Measurements from ENCODE around the gene LMX1B.

The LMX1B gene

DNA sequence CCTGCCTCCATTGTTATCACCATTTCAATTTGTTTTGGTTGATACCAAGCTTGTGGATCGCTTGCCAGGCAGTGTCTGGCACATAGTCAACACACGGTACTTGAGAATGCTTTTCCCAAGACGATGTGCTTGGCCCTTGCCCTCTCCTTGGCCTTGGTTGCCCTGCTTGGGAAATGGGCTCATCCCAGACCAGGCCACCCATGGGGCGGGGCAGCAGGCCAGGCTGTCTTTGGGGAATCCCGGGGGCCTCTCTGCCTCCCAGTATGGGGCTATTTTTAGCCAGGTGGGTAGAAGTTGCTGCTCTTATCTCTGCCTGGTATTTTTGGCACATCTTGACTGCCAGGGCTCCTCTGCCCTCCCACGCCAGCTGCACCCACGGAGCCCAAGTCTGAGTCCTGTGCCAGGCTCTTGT, 49.9 kb downstream of the LMX1B start:
- Histone ChIP-seq H3K79me2 (ENCODE audit: control insufficient read depth, insufficient read depth, low read length) (no peaks in the 10 kb centered on the region), H3K18ac (ENCODE audit: low read length) (no peak overlapping the region), H3K56ac (ENCODE audit: low read length) (no peak overlapping the region), H3K4ac (ENCODE audit: low read depth, low read length) (no peak overlapping the region), H3K9ac (ENCODE audit: low read length) (no peak overlapping the region), H2BK5ac (ENCODE audit: low read length) (no peak overlapping the region), H3K36me3 (ENCODE audit: control insufficient read depth, insufficient read depth, low read length) (no peaks in the 10 kb centered on the region), H2AK5ac (ENCODE audit: low read length) (no peak overlapping the region), H2BK120ac (ENCODE audit: low read depth, low read length) (no peak overlapping the region), H3K23ac (ENCODE audit: low read length) (no peak overlapping the region), H3K4me3 (ENCODE audit: low read length) (no peak overlapping the region), H2BK15ac (replicated peaks; ENCODE audit: low read depth) (no peak overlapping the region), H3K79me1 (ENCODE audit: low read length) (no peaks in the 10 kb centered on the region), H3K4me2 (ENCODE audit: low read length) (no peak overlapping the region), H3K27ac (ENCODE audit: low read depth, low read length) (no peak overlapping the region), H4K8ac (ENCODE audit: low read depth, low read length) (no peak overlapping the region), H3K27me3 (ENCODE audit: insufficient read depth, low read length, poor library complexity) (peaks cover 17% of the 10 kb centered on the region), H3K4me1 (ENCODE audit: control insufficient read depth, low read depth, low read length) (peaks cover 3% of the 10 kb centered on the region), H4K5ac (ENCODE audit: low read length) (no peak overlapping the region)
- DNase-seq = no peak
- no CpG with 5 or more reads among the region's 7 CpGs for WGBS (ENCODE audit: extremely low coverage, insufficient coverage, low lambda C conversion rate)

DNA sequence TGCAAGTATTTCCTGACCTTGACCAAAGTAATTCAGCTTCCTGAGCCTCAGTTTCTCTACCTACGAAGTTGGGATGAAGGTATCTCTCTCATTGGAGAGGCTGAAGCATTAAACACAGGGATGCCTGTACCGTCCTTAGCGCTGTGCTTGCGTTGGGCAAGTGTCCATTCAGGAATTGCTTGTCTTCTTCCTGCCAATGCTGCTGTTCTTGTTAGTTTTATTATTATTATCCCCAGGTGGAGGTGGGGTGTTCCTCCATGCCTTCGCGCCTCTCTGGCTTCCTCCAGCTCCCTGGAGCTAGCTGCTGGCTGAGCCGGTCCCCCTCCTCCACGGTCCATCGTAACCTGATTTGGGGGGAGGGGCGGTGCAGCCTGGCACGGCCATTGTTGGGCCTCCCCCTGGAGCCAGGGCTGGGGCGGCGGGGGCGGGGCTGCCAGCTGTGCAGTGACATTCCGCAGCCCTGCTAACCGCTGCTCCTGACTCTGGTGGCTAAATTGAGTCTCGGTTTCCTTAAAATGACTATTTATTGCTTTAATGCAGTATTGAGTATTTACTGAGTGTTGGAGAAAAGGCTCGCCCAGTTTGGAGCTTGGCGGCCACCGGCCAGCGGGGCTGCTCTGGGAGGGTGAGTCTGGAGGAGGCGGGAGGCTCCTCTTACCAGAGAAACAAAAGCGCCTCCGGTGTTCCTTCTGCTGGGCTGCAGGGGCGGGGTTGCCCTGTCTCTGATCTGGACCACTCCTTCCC, 51.3 kb downstream of the LMX1B start:
- no peak overlapping the region for H3K18ac ChIP-seq (ENCODE audit: low read length)
- H3K4ac ChIP-seq (ENCODE audit: low read depth, low read length) = no peak overlapping the region
- H3K23ac ChIP-seq (ENCODE audit: low read length) = no peak overlapping the region
- no peaks in the 10 kb centered on the region for H3K79me2 ChIP-seq (ENCODE audit: control insufficient read depth, insufficient read depth, low read length)
- H3K4me2 ChIP-seq (ENCODE audit: low read length) = peak overlapping the region; percentile 5
- H3K27ac ChIP-seq (ENCODE audit: low read depth, low read length) = no peak overlapping the region
- no peak overlapping the region for H2BK15ac ChIP-seq (replicated peaks; ENCODE audit: low read depth)
- H3K27me3 ChIP-seq (ENCODE audit: insufficient read depth, low read length, poor library complexity) = peaks cover 18% of the 10 kb centered on the region
- no peak overlapping the region for H2BK120ac ChIP-seq (ENCODE audit: low read depth, low read length)
- no peak overlapping the region for H2BK5ac ChIP-seq (ENCODE audit: low read length)
- WGBS (ENCODE audit: extremely low coverage, insufficient coverage, low lambda C conversion rate) = no CpG with 5 or more reads among the region's 25 CpGs
- no peak overlapping the region for H2AK5ac ChIP-seq (ENCODE audit: low read length)
- H3K36me3 ChIP-seq (ENCODE audit: control insufficient read depth, insufficient read depth, low read length) = no peaks in the 10 kb centered on the region
- no peak overlapping the region for H3K56ac ChIP-seq (ENCODE audit: low read length)
- DNase-seq = peak; percentile 64
- no peaks in the 10 kb centered on the region for H3K79me1 ChIP-seq (ENCODE audit: low read length)
- peaks cover 3% of the 10 kb centered on the region for H3K4me1 ChIP-seq (ENCODE audit: control insufficient read depth, low read depth, low read length)
- no peak overlapping the region for H4K8ac ChIP-seq (ENCODE audit: low read depth, low read length)
- H3K9ac ChIP-seq (ENCODE audit: low read length) = no peak overlapping the region
- H3K4me3 ChIP-seq (ENCODE audit: low read length) = no peak overlapping the region
- H4K5ac ChIP-seq (ENCODE audit: low read length) = no peak overlapping the region

DNA sequence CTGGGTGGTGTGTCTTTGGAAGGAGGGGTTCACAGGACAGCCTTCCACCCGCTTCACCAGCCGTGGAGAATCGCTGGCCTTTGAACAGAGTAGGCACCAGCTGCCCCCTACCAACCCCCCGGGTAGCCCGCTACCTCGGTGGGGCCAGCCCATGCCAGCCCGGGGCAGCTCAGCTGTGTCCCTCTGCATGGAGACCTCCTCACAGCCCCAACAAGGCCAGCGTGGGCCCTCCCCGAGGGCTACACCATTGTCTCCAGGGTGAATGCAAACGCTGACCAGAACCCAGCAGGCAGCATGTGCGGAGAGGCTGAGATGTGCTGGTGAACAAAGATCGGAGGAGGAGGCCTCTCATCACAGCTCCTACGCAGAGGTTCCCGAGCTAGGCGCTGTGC, 51.9 kb downstream of the LMX1B start:
- Histone ChIP-seq H2AK5ac (ENCODE audit: low read length) (no peak overlapping the region), H3K27ac (ENCODE audit: low read depth, low read length) (no peak overlapping the region), H3K4me3 (ENCODE audit: low read length) (no peak overlapping the region), H3K4ac (ENCODE audit: low read depth, low read length) (no peak overlapping the region), H3K27me3 (ENCODE audit: insufficient read depth, low read length, poor library complexity) (peaks cover 18% of the 10 kb centered on the region), H2BK5ac (ENCODE audit: low read length) (no peak overlapping the region), H3K56ac (ENCODE audit: low read length) (no peak overlapping the region), H3K36me3 (ENCODE audit: control insufficient read depth, insufficient read depth, low read length) (no peaks in the 10 kb centered on the region), H3K9ac (ENCODE audit: low read length) (no peak overlapping the region), H2BK15ac (replicated peaks; ENCODE audit: low read depth) (no peak overlapping the region), H3K23ac (ENCODE audit: low read length) (peak overlapping the region; percentile 20), H3K4me2 (ENCODE audit: low read length) (no peak overlapping the region), H4K8ac (ENCODE audit: low read depth, low read length) (no peak overlapping the region), H3K79me1 (ENCODE audit: low read length) (no peaks in the 10 kb centered on the region), H3K79me2 (ENCODE audit: control insufficient read depth, insufficient read depth, low read length) (no peaks in the 10 kb centered on the region), H2BK120ac (ENCODE audit: low read depth, low read length) (no peak overlapping the region), H3K4me1 (ENCODE audit: control insufficient read depth, low read depth, low read length) (peaks cover 3% of the 10 kb centered on the region), H4K5ac (ENCODE audit: low read length) (no peak overlapping the region), H3K18ac (ENCODE audit: low read length) (no peak overlapping the region)
- DNase-seq = no peak
- WGBS (ENCODE audit: extremely low coverage, insufficient coverage, low lambda C conversion rate) = no CpG with 5 or more reads among the region's 15 CpGs

DNA sequence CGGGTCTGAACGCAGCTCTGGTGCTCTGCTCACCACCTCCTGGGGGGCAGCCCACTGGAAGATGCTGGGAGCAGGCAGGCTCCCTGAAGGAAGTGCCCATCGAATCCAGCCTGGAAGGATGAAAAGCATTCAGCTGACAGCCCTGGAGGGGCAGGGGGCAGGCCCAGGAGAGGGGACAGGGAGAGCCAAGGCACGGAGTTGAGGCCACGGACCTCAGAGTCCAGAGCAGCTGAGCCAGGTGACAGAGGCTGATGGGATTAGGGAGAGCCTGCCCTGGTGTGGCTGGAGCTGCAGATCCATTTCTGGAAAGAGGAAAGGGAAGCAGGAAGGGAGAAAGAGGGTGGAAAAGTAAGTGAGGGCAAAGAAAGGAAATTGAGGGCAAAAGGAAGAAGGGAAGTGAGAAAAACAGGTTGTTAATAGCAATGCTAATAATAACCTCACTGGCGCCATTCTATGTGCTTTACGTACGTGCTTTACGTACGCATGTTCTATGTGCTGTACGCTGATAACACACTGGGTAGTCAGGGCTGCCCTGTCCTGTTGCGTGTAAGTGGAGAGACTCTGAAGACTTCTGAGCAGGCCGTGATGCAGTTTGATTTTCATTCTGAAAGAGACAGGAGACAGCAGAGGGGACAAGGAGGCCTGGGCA, 52.6 kb downstream of the LMX1B start:
- DNase-seq = no peak
- H2BK120ac ChIP-seq (ENCODE audit: low read depth, low read length) = no peak overlapping the region
- H3K56ac ChIP-seq (ENCODE audit: low read length) = no peak overlapping the region
- no peak overlapping the region for H3K4me2 ChIP-seq (ENCODE audit: low read length)
- no peak overlapping the region for H2AK5ac ChIP-seq (ENCODE audit: low read length)
- peaks cover 18% of the 10 kb centered on the region for H3K27me3 ChIP-seq (ENCODE audit: insufficient read depth, low read length, poor library complexity)
- H3K79me2 ChIP-seq (ENCODE audit: control insufficient read depth, insufficient read depth, low read length) = no peaks in the 10 kb centered on the region
- no peak overlapping the region for H3K18ac ChIP-seq (ENCODE audit: low read length)
- no peaks in the 10 kb centered on the region for H3K79me1 ChIP-seq (ENCODE audit: low read length)
- H4K8ac ChIP-seq (ENCODE audit: low read depth, low read length) = no peak overlapping the region
- no peak overlapping the region for H3K23ac ChIP-seq (ENCODE audit: low read length)
- H4K5ac ChIP-seq (ENCODE audit: low read length) = no peak overlapping the region
- no peak overlapping the region for H2BK5ac ChIP-seq (ENCODE audit: low read length)
- peaks cover 3% of the 10 kb centered on the region for H3K4me1 ChIP-seq (ENCODE audit: control insufficient read depth, low read depth, low read length)
- no peak overlapping the region for H3K9ac ChIP-seq (ENCODE audit: low read length)
- no CpG with 5 or more reads among the region's 13 CpGs for WGBS (ENCODE audit: extremely low coverage, insufficient coverage, low lambda C conversion rate)
- H3K27ac ChIP-seq (ENCODE audit: low read depth, low read length) = no peak overlapping the region
- no peaks in the 10 kb centered on the region for H3K36me3 ChIP-seq (ENCODE audit: control insufficient read depth, insufficient read depth, low read length)
- H3K4ac ChIP-seq (ENCODE audit: low read depth, low read length) = no peak overlapping the region
- H2BK15ac ChIP-seq (replicated peaks; ENCODE audit: low read depth) = no peak overlapping the region
- H3K4me3 ChIP-seq (ENCODE audit: low read length) = no peak overlapping the region

DNA sequence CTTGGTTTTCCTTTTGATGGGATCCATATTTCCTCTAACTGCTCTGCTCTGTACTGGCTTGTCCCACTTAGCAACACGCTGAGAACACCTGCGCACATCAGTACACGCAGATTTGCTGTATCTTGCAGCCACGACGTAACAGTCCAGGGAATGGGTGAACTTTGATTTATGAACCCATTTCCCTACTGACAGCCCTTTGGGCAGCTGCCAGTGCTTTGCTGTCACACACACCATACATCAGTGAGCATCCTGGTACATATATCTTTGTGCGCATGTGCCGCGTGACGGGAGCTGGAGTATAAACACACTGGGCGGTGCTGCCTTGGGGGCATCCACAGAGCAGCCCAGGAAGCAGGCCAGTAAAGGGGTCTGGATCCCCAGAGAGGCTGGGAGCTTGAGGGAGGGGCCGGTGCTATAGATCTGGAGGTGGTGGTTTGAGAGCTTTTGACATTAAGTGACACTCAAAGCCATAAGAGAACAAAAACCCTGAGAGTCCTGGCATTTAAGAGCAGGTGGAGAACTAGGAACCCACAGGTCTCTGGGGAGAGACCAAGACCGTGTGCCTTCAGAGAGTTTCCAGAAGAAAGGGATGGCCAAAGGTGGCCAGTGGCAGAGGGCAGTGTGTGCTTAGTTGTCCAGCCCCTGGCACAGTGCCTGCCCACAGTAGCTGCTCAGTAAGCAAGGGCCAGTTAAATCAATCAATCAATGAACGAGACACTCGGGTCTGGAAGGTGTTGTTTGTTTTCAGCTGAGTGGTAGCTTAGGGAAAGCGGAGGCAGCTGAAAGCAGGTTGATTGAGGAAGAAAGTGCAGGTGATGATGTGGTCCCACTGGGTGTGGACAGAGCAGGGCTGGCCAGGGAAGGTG, 53.7 kb downstream of the LMX1B start:
- Histone ChIP-seq H3K18ac (ENCODE audit: low read length) (no peak overlapping the region), H2BK5ac (ENCODE audit: low read length) (no peak overlapping the region), H2BK120ac (ENCODE audit: low read depth, low read length) (no peak overlapping the region), H3K4me1 (ENCODE audit: control insufficient read depth, low read depth, low read length) (peaks cover 3% of the 10 kb centered on the region), H2BK15ac (replicated peaks; ENCODE audit: low read depth) (no peak overlapping the region), H3K79me2 (ENCODE audit: control insufficient read depth, insufficient read depth, low read length) (no peaks in the 10 kb centered on the region), H3K27me3 (ENCODE audit: insufficient read depth, low read length, poor library complexity) (peaks cover 28% of the 10 kb centered on the region), H3K9ac (ENCODE audit: low read length) (no peak overlapping the region), H3K27ac (ENCODE audit: low read depth, low read length) (no peak overlapping the region), H4K8ac (ENCODE audit: low read depth, low read length) (no peak overlapping the region), H3K79me1 (ENCODE audit: low read length) (no peaks in the 10 kb centered on the region), H3K4ac (ENCODE audit: low read depth, low read length) (no peak overlapping the region), H2AK5ac (ENCODE audit: low read length) (no peak overlapping the region), H3K4me3 (ENCODE audit: low read length) (no peak overlapping the region), H3K4me2 (ENCODE audit: low read length) (no peak overlapping the region), H3K56ac (ENCODE audit: low read length) (no peak overlapping the region), H4K5ac (ENCODE audit: low read length) (no peak overlapping the region), H3K36me3 (ENCODE audit: control insufficient read depth, insufficient read depth, low read length) (no peaks in the 10 kb centered on the region), H3K23ac (ENCODE audit: low read length) (no peak overlapping the region)
- no CpG with 5 or more reads among the region's 15 CpGs for WGBS (ENCODE audit: extremely low coverage, insufficient coverage, low lambda C conversion rate)
- DNase-seq = no peak
